Immature natural killer cell (primary cell): ENCODE measurements around the gene C11orf68. TPM values are rescaled to one million over a fixed set of nuclear protein-coding genes. Genes with fewer than 3 reads are reported as not detected.

Source experiments
- DNase-seq, 3 donors: peaks; one replicate each; pipeline ENCODE4 v3.0.0; 2022; ENCODE audit warnings: mixed read lengths in 1 of 3
- H3K27ac Mint-ChIP-seq, 6 donors: one replicate each; pipeline ENCODE4 v1.8.0; 2020; ENCODE audit warnings: mixed read lengths in 6 of 6, mild to moderate bottlenecking in 5 of 6, inconsistent platforms in 4 of 6, moderate library complexity in 3 of 6
- H3K27me3 Mint-ChIP-seq, 3 donors: one replicate each; pipeline ENCODE4 v1.8.0; 2020 to 2021; ENCODE audit warnings: low read depth in 3 of 3, mild to moderate bottlenecking in 3 of 3, mixed read lengths in 3 of 3, moderate library complexity in 3 of 3, inconsistent platforms in 1 of 3
- H3K36me3 Mint-ChIP-seq, 3 donors: one replicate each; pipeline ENCODE4 v1.8.0; 2020; ENCODE audit warnings: mixed read lengths in 3 of 3, inconsistent platforms in 2 of 3, mild to moderate bottlenecking in 2 of 3
- H3K4me1 Mint-ChIP-seq, 2 donors: one replicate each; pipeline ENCODE4 v1.8.0; 2020; ENCODE audit warnings: inconsistent platforms in 2 of 2, mild to moderate bottlenecking in 2 of 2, mixed read lengths in 2 of 2, moderate library complexity in 1 of 2
- H3K4me3 Mint-ChIP-seq, 5 donors: one replicate each; pipeline ENCODE4 v1.8.0; 2020; ENCODE audit warnings: mild to moderate bottlenecking in 5 of 5, mixed read lengths in 5 of 5, inconsistent platforms in 3 of 5, moderate library complexity in 3 of 5
- H3K9me3 Mint-ChIP-seq, 6 donors: one replicate each; pipeline ENCODE4 v1.8.0; 2020; ENCODE audit warnings: mild to moderate bottlenecking in 6 of 6, mixed read lengths in 6 of 6, inconsistent platforms in 4 of 6, moderate library complexity in 3 of 6
- polyA plus RNA-seq, 3 donors: library from polyadenylated mRNA; unstranded; fragments of 300-500 nt; fragmentation: Illumina TruSeq; gene quantifications; one replicate each; pipeline ENCODE4 v1.2.3, GENCODE V29; 2021

Gene C11orf68
- polyA plus RNA-seq, 3 donors from 2014 or later: 45.7 to 84.5 (median 60.4) TPM

- H3K9me3 Mint-ChIP-seq: no peaks in the 10 kb centered on the region
- H3K4me3 Mint-ChIP-seq: peak overlapping the region; percentile 87 to 97 (median 95)
- peaks cover 0 to 8% (median 8%) of the 10 kb centered on the region in 3 donors for H3K27me3 Mint-ChIP-seq
- H3K27ac Mint-ChIP-seq: peak overlapping the region; percentile 94 to 98 (median 96)
- peaks cover 0 to 14% (median 0%) of the 10 kb centered on the region in 3 donors for H3K36me3 Mint-ChIP-seq
- no peak for DNase-seq
- peaks cover 69 to 73% of the 10 kb centered on the region in 2 donors for H3K4me1 Mint-ChIP-seq
Observed at GRCh38 chr11:65880027-65880426, 38.8 kb downstream of the C11orf68 start.

GRCh38 chr11:65879617-65880016 lies 39.2 kb downstream of the C11orf68 start, which contains the start of gene CTSW:
Gene CTSW (plus strand): TSS chr11:65879837. CDS start chr11:65879855, 18 bp downstream.
- no peaks in the 10 kb centered on the region for H3K9me3 Mint-ChIP-seq
- peaks cover 0 to 12% (median 0%) of the 10 kb centered on the region in 3 donors for H3K36me3 Mint-ChIP-seq
- peaks cover 65 to 69% of the 10 kb centered on the region in 2 donors for H3K4me1 Mint-ChIP-seq
- H3K4me3 Mint-ChIP-seq: peak within 1 kb of the TSS; percentile 87 to 97 (median 95)
- peak within 1 kb of the TSS; percentile 94 to 98 (median 96) for H3K27ac Mint-ChIP-seq
- DNase-seq: peak; percentile 54 to 77 (median 74)
- H3K27me3 Mint-ChIP-seq: peaks cover 0 to 8% (median 7%) of the 10 kb centered on the region in 3 donors

GRCh38 chr11:65873318-65874156 lies 45.3 kb downstream of the C11orf68 start:
- Mint-ChIP-seq H3K27me3 (peaks cover 0 to 10% (median 0%) of the 10 kb centered on the region in 3 donors), H3K4me1 (peaks cover 31 to 51% of the 10 kb centered on the region in 2 donors), H3K9me3 (no peaks in the 10 kb centered on the region), H3K36me3 (no peaks in the 10 kb centered on the region), H3K4me3 (peak overlapping the region; percentile 77 to 94 (median 89)), H3K27ac (peak overlapping the region; percentile 70 to 92 (median 86))
- peak; percentile 96 to 98 (median 98) for DNase-seq

GRCh38 chr11:65872586-65873317 lies 46.1 kb downstream of the C11orf68 start, which contains the start of gene EFEMP2:
Gene EFEMP2 (minus strand): TSS chr11:65872800. CDS start chr11:65872354, 446 bp downstream.
- peak within 1 kb of the TSS; percentile 76 to 92 (median 86) for H3K27ac Mint-ChIP-seq
- no peaks in the 10 kb centered on the region for H3K36me3 Mint-ChIP-seq
- peaks cover 23 to 45% of the 10 kb centered on the region in 2 donors for H3K4me1 Mint-ChIP-seq
- H3K9me3 Mint-ChIP-seq: no peaks in the 10 kb centered on the region
- peaks cover 0 to 8% (median 0%) of the 10 kb centered on the region in 3 donors for H3K27me3 Mint-ChIP-seq
- DNase-seq: no peak
- H3K4me3 Mint-ChIP-seq: peak within 1 kb of the TSS; percentile 77 to 94 (median 89)

- Mint-ChIP-seq H3K4me1 (peaks cover 17 to 42% of the 10 kb centered on the region in 2 donors), H3K27ac (peak overlapping the region in 4 of 6 donors; percentile 20 to 76 (median 33)), H3K4me3 (peak overlapping the region; percentile 42 to 53 (median 42)), H3K9me3 (no peaks in the 10 kb centered on the region), H3K27me3 (peaks cover 0 to 8% (median 0%) of the 10 kb centered on the region in 3 donors), H3K36me3 (peaks cover 0 to 4% (median 0%) of the 10 kb centered on the region in 3 donors)
- no peak for DNase-seq
Observed at GRCh38 chr11:65871811-65872548, 46.9 kb downstream of the C11orf68 start.

- peaks cover 17 to 35% of the 10 kb centered on the region in 2 donors for H3K4me1 Mint-ChIP-seq
- peak overlapping the region in 4 of 5 donors; percentile 42 to 53 (median 48) for H3K4me3 Mint-ChIP-seq
- no peak for DNase-seq
- no peaks in the 10 kb centered on the region for H3K9me3 Mint-ChIP-seq
- peaks cover 0 to 4% (median 0%) of the 10 kb centered on the region in 3 donors for H3K36me3 Mint-ChIP-seq
- peaks cover 0 to 8% (median 0%) of the 10 kb centered on the region in 3 donors for H3K27me3 Mint-ChIP-seq
- peak overlapping the region in 5 of 6 donors; percentile 51 to 87 (median 74) for H3K27ac Mint-ChIP-seq
Observed at GRCh38 chr11:65870706-65871681, 47.9 kb downstream of the C11orf68 start.

- peak overlapping the region in 5 of 6 donors; percentile 45 to 87 (median 74) for H3K27ac Mint-ChIP-seq
- H3K27me3 Mint-ChIP-seq: peaks cover 0 to 8% (median 0%) of the 10 kb centered on the region in 3 donors
- peaks cover 0 to 4% (median 0%) of the 10 kb centered on the region in 3 donors for H3K36me3 Mint-ChIP-seq
- no peaks in the 10 kb centered on the region for H3K9me3 Mint-ChIP-seq
- DNase-seq: no peak
- H3K4me1 Mint-ChIP-seq: peaks cover 17 to 35% of the 10 kb centered on the region in 2 donors
- H3K4me3 Mint-ChIP-seq: peak overlapping the region in 3 of 5 donors; percentile 27 to 50 (median 46)
Observed at GRCh38 chr11:65870307-65870658, 48.6 kb downstream of the C11orf68 start.

GRCh38 chr11:65869643-65870306 lies 49.1 kb downstream of the C11orf68 start:
- Mint-ChIP-seq H3K36me3 (peaks cover 0 to 7% (median 0%) of the 10 kb centered on the region in 3 donors), H3K27me3 (peaks cover 0 to 8% (median 0%) of the 10 kb centered on the region in 3 donors), H3K27ac (peak overlapping the region in 1 of 6 donors; percentile 45), H3K4me3 (no peak overlapping the region), H3K9me3 (no peaks in the 10 kb centered on the region), H3K4me1 (peaks cover 17 to 35% of the 10 kb centered on the region in 2 donors)
- no peak for DNase-seq

- no peak for DNase-seq
- Mint-ChIP-seq H3K36me3 (peaks cover 0 to 7% (median 0%) of the 10 kb centered on the region in 3 donors), H3K27me3 (peaks cover 0 to 8% (median 0%) of the 10 kb centered on the region in 3 donors), H3K9me3 (no peaks in the 10 kb centered on the region), H3K4me1 (peaks cover 17 to 34% of the 10 kb centered on the region in 2 donors), H3K4me3 (no peak overlapping the region), H3K27ac (peak overlapping the region in 1 of 6 donors; percentile 24)
Observed at GRCh38 chr11:65868907-65869306, 50.0 kb downstream of the C11orf68 start.

GRCh38 chr11:65868076-65868667 lies 50.7 kb downstream of the C11orf68 start:
- no peak overlapping the region for H3K4me3 Mint-ChIP-seq
- peak overlapping the region in 1 of 6 donors; percentile 2 for H3K27ac Mint-ChIP-seq
- H3K36me3 Mint-ChIP-seq: peaks cover 0 to 7% (median 0%) of the 10 kb centered on the region in 3 donors
- H3K9me3 Mint-ChIP-seq: no peaks in the 10 kb centered on the region
- peaks cover 14 to 27% of the 10 kb centered on the region in 2 donors for H3K4me1 Mint-ChIP-seq
- H3K27me3 Mint-ChIP-seq: peaks cover 0 to 5% (median 2%) of the 10 kb centered on the region in 3 donors
- DNase-seq: no peak

GRCh38 chr11:65867284-65868071 lies 51.4 kb downstream of the C11orf68 start:
- peaks cover 0 to 5% (median 2%) of the 10 kb centered on the region in 3 donors for H3K27me3 Mint-ChIP-seq
- DNase-seq: no peak
- H3K4me1 Mint-ChIP-seq: peaks cover 14 to 27% of the 10 kb centered on the region in 2 donors
- no peak overlapping the region for H3K27ac Mint-ChIP-seq
- no peaks in the 10 kb centered on the region for H3K9me3 Mint-ChIP-seq
- H3K4me3 Mint-ChIP-seq: no peak overlapping the region
- H3K36me3 Mint-ChIP-seq: peaks cover 4 to 11% (median 4%) of the 10 kb centered on the region in 3 donors
